B cell (primary cell): ENCODE results near the gene DENND6A.

ENCODE experiments used
- EZH2 ChIP-seq: IDR thresholded peaks from 2 replicates; pipeline ENCODE4 v1.6.1; 2012; ENCODE audit warnings: borderline replicate concordance, low read depth, mild to moderate bottlenecking, moderate library complexity, low read length; ENCODE audit not compliant: insufficient read depth, poor library complexity, severe bottlenecking
- TF ChIP-seq, protein P1 (sequence below): fragments of 200-600 bp; IDR thresholded peaks from one replicate; pipeline ENCODE4 v1.8.0; 2022; ENCODE audit warnings: antibody characterized with exemption, mild to moderate bottlenecking

DNA sequence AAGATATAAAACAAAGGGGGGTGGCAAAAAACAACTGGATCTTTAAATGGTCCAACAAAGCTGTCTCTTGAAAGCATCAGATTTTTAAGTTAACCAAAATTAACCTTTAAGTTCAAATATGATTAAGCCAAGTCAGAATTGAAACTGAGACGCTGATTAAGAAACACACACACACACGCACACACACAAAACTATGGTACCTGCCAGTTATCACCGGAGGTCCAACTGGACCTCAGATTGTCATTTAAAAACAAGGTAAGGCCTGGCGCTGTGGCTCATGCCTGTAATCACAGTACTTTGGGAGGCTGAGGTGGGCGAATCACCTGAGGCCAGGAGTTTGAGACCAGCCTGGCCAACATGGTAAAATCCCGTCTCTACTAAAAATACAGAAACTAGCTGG is 106.1 kb downstream of the DENND6A start:
- TF ChIP-seq, protein P1, sequence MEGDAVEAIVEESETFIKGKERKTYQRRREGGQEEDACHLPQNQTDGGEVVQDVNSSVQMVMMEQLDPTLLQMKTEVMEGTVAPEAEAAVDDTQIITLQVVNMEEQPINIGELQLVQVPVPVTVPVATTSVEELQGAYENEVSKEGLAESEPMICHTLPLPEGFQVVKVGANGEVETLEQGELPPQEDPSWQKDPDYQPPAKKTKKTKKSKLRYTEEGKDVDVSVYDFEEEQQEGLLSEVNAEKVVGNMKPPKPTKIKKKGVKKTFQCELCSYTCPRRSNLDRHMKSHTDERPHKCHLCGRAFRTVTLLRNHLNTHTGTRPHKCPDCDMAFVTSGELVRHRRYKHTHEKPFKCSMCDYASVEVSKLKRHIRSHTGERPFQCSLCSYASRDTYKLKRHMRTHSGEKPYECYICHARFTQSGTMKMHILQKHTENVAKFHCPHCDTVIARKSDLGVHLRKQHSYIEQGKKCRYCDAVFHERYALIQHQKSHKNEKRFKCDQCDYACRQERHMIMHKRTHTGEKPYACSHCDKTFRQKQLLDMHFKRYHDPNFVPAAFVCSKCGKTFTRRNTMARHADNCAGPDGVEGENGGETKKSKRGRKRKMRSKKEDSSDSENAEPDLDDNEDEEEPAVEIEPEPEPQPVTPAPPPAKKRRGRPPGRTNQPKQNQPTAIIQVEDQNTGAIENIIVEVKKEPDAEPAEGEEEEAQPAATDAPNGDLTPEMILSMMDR, result no peak
- no peak for TF ChIP-seq EZH2
